NCI-H524 treated with DMSO at 0.1 percent for 48 hours (cell line): ENCODE data around the gene ADNP2.
A peak's percentile ranks its signal among the peaks of the same experiment; 100 is the strongest.

Source experiments
- DNase-seq: peaks from one replicate; lab custom pipeline; 2025; lab: John Stamatoyannopoulos, UW

The ADNP2 gene

GRCh38 chr18:80108739-80109675 is at the start of gene ADNP2:
Gene ADNP2, plus strand, starts transcription at chr18:80109262. Its CDS starts 8,281 bp downstream, at chr18:80117543.
- DNase-seq: peak; percentile 85

- DNase-seq: no peak
Observed at GRCh38 chr18:80059945-80060344, 49.1 kb upstream of the ADNP2 start.

GRCh38 chr18:80065705-80066104 is 43.4 kb upstream of the ADNP2 start:
- DNase-seq: no peak

GRCh38 chr18:80067321-80067720 is 41.7 kb upstream of the ADNP2 start:
- DNase-seq: no peak

DNA sequence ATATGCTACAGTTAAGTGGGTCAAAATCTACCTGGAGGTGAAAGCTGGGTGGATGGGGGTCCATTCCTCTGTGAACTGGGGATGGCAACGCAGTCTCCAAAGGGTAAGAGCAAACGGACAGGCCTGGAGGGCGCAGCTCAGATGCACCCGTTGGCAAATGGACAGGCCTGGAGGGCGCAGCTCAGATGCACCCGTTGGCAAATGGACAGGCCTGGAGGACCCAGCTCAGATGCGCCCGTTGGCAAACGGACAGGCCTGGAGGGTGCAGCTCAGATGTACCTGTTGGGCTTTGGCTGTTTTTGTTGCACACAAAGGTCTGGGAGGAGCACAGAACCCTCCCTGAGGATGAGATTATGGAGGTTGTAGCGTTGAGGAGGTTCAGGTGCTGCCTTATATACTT is 41.2 kb upstream of the ADNP2 start:
- no peak for DNase-seq

GRCh38 chr18:80068571-80069272 is 40.3 kb upstream of the ADNP2 start:
- no peak for DNase-seq

- DNase-seq: no peak
Observed at GRCh38 chr18:80070825-80071224, 38.2 kb upstream of the ADNP2 start.

DNA sequence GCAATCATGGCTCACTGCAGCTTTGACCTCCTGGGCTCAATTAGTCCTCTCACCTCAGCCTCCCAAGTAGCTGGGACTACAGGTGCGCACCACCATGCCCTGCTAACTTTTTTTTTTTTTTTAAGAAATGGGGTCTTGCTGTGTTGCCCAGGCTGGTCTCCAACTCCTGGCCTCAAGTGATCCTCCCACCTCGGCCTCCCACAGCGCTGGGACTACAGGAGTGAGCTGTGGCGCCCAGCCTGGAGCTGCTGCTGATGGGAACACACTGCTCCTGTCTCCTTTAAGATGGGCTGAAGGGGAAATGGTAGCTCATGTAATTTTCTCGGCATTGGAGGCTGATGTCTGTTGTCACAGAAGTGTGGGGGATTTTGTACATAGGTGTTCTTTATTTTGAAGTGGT is 34.9 kb upstream of the ADNP2 start:
- DNase-seq: no peak

DNA sequence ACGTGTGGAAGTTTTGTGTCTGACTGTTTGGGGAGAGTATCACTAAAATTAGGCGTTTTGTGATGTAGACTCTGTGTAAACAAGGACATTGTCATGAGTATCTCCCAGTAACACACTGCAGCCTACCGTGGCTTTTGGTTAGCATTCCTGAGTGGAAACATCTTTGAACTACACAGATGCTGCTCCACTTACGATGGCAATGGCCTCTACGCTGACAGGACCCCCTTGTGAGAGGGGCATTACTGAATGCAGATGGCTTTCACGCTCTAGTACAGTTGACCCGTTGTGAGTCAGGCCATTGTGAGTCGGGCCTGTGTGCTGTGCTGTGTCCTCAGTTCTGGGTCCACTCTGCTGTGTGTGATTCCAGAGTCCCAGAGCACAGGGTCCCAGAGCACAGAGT is 34.4 kb upstream of the ADNP2 start:
- no peak for DNase-seq

DNA sequence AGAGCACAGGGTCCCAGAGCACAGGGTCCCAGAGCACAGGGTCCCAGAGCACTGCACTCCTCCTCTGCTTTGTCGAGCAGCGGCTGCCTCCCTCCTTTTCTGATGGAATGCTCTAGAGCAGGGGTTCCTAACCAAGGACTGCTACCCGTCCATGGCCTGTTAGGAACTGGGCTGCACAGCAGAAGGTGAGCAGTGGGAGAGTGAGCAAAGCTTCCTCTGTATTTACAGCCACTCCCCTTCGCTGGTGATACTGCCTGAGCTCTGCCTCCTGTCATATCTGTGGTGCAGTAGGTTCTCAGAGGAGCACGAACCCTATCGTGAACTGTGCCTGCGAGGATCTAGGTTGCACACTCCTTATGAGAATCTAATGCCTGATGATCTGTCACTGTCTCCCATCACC is 33.1 kb upstream of the ADNP2 start:
- no peak for DNase-seq

GRCh38 chr18:80076379-80076778 is 32.7 kb upstream of the ADNP2 start:
- DNase-seq: no peak

DNA sequence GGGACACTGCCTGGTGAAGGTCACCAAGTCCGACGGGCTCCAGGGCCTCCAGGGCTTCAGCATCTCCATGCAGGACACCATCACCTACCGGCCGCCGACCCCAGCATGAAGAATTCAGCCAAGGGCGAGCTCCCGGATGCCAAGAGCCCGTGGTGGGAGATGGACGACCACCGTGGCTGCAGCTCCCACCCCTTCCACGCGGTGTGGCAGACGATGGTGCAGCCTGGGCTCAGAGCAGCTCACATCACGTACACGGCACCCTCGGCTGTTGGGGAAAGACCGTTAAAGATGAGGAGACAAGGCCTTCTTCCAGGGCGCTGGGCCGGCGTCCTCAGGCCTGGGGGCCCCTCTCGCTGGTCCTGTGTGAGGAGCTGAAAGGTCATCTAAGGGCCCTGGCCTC is 31.2 kb upstream of the ADNP2 start:
- DNase-seq: no peak

DNA sequence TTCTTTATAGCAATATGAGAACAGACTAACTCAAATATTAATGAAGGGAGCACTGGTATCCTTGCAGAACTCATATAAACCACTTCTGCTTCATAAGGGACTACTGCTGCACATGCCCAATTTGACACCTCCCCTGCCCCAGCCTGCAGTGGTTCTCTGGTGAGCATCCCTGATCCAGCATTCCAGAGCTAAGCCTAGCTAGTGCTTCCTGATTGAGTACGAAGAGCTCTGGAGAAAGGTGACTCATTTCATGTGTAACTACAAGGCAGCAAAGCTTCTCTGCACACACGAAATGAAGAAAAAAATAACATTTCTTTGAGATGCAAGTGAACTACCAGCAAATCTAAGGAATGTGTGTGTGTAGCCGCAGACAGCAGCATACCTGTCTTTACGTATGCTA is 22.8 kb upstream of the ADNP2 start:
- no peak for DNase-seq

DNA sequence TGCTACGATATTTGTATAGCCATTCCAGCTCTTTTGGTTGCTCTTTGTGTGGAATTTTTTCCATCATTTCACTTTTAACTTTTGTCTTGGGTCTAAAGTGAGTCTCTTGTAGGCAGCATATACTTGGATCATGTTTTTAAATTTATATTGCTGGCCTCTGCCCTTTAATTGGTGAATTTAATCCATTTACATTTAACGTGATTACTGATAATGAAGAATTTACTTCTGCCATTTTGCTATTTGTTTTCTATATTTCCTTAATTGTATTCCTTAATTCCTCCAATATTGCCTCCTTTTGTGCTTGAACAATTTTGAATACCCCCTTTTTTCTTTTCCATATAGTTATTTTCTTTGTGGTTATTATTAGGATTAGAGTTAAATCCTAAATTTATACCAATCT is 21.0 kb upstream of the ADNP2 start:
- no peak for DNase-seq

DNA sequence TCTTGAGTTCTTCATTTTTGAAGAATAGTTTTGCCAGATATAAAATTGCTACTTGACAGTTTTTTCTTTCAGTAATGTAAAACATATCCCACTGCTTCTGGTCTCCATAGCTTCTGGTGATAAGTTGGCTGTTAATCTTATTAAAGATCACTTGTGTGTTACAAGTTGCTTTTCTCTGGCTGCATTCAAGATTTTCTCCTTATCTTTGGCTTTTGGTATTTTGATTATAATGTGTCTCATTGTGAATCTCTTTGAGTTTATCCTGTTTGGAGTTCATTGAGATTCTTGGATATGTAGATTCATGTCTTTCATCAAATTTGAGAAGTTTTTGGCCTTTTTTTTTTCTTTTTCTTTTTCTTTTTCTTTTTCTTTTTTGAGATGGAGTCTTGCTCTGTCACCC is 20.2 kb upstream of the ADNP2 start:
- no peak for DNase-seq

DNA sequence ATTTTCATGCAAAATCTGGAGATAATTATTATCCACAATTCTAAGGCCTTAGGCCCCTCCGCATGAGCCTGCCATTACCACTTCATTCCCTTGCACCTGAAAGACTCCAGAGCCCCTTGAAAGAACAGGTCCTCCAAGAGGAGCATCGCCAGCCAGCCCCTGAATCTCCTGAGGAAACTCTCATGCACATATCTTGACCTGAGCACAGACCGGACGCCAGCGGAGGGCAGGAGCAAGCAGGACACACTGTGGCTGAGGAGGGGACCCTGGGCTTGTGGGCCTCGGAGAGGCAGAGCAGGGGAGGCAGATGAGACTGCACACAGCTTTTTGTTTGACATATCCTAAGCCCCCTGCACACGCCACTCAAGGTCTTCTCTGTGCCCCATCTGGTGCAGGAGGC is 13.6 kb upstream of the ADNP2 start:
- DNase-seq: no peak

DNA sequence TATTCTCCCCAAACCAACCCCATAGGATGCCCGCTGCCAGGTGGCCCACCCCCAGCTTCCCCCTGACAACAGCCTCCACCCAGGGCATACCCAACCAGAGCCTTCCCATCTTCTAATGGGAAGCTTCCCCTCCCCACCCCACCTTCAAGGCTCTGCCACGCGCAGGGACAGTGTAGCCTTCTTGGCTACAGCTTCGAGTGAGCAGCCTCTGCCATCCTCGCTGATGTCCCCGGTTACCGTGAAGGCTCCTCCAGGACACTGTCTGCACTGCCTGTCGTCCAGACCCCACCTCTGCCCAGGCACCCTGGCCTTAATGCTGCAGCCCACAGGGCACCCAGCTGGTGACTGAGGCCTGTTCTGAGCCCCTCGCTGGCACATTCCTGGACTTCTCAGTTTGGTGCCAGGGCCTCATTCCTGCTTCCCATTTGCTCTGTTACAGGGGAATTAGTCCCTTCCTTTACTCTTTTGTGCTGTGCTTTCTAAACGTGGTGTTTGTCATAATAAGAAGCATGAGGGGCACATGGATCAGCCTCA is 13.0 kb upstream of the ADNP2 start:
- no peak for DNase-seq

GRCh38 chr18:80097201-80097600 is 11.9 kb upstream of the ADNP2 start:
- DNase-seq: no peak

DNA sequence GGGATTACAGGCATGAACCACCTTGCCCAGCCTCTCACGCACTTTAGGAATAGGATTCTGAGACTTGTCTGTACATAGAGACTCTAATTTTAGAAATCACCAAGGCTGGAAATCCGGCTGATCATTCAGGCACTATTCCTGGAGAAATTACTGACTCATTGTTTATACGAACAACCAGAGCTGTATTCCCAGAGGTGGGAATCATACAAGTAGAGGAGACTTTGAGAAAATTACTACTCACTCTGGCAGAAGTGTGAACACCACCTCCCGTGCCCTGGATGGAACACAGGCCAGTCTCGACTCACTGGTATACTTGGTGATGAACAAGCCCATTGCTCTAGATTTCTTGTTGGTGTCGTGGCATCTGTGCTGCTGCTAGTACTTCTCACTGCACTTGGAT is 5.8 kb upstream of the ADNP2 start:
- no peak for DNase-seq

DNA sequence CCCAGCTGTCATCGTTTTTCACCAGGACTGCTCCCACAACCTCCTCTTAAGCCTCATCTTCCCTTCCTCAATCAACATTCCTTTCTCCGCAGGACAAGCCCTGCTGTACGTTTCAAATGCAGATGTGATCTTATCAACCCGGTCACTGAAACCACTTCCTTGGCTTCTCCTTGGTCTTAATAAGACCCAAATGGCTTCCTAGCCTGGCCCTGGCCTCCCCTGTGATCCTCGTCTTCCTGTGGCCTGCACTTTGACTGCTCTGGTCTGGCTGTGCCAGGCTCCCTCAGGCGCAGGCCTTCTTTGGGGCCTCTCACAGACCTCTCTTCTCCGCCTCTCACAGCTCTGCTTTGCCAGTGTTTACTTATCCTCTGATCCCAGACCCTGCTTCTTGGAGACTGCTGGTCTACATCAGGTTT is 4.7 kb upstream of the ADNP2 start:
- DNase-seq: no peak

GRCh38 chr18:80105369-80106167 is 3.5 kb upstream of the ADNP2 start:
- DNase-seq: no peak

- DNase-seq: no peak
Observed at GRCh38 chr18:80106482-80107051, 2.5 kb upstream of the ADNP2 start.
